Spleen (tissue), 13 donors: ENCODE results near the gene KIAA1217. TPM values are rescaled to one million over a fixed set of nuclear protein-coding genes. Genes with fewer than 3 reads are reported as not detected.

ENCODE experiments used
- DNase-seq: peaks from one replicate; pipeline ENCODE4 v3.0.0-alpha.2; 2020
- H3K27ac ChIP-seq, 8 donors: fragments of 200-600 bp; sonication (generic) in 7 of 8; 1 replicate in 4 of 8; 2 replicates in 4 of 8; pipeline versions ENCODE4 v1.5.0 to v1.8.0; 2016 to 2021; ENCODE audit warnings: inconsistent platforms in 4 of 8, mild to moderate bottlenecking in 4 of 8, moderate library complexity in 1 of 8
- H3K27me3 ChIP-seq, 7 donors: fragments of 200-600 bp; sonication (generic) in 6 of 7; replicated peaks in 1 of 7; 1 replicate in 4 of 7; 2 replicates in 3 of 7; pipeline versions ENCODE4 v1.5.0 to v1.8.0; 2016 to 2021; ENCODE audit warnings: inconsistent platforms in 3 of 7, mild to moderate bottlenecking in 1 of 7
- H3K36me3 ChIP-seq, 6 donors: fragments of 200-600 bp; sonication (generic) in 5 of 6; 1 replicate in 4 of 6; 2 replicates in 2 of 6; pipeline versions ENCODE4 v1.5.0 to v1.8.0; 2016 to 2021; ENCODE audit warnings: inconsistent platforms in 2 of 6
- H3K4me1 ChIP-seq, 6 donors: fragments of 200-600 bp; sonication (generic) in 5 of 6; 1 replicate in 3 of 6; 2 replicates in 3 of 6; pipeline versions ENCODE4 v1.5.0 to v1.8.0; 2016 to 2021; ENCODE audit warnings: inconsistent platforms in 3 of 6
- H3K4me3 ChIP-seq, 8 donors: fragments of 200-600 bp; sonication (generic) in 7 of 8; 1 replicate in 4 of 8; 2 replicates in 4 of 8; pipeline versions ENCODE4 v1.5.0 to v1.8.0; 2016 to 2021; ENCODE audit warnings: inconsistent platforms in 4 of 8, mild to moderate bottlenecking in 4 of 8, moderate library complexity in 2 of 8
- H3K9me3 ChIP-seq, 8 donors: fragments of 200-600 bp; sonication (generic) in 7 of 8; 1 replicate in 4 of 8; 2 replicates in 4 of 8; pipeline versions ENCODE4 v1.5.0 to v1.8.0; 2016 to 2021; ENCODE audit warnings: inconsistent platforms in 4 of 8
- CTCF ChIP-seq, 11 experiments: fragments of 200-600 bp in 7 of 11; fragments of 450-650 bp in 4 of 11; sonication (generic) in 4 of 11; IDR thresholded peaks in 8 of 11; conservative IDR thresholded peaks in 3 of 11; 1 replicate in 7 of 11; 2 replicates in 4 of 11; pipeline versions ENCODE4 v1.4.0 to v1.8.0; 2016 to 2021; ENCODE audit warnings: antibody characterized with exemption in 11 of 11, inconsistent platforms in 4 of 11, mild to moderate bottlenecking in 1 of 11
- POLR2A ChIP-seq, 3 donors: fragments of 450-650 bp; IDR thresholded peaks; one replicate each; pipeline ENCODE4 v1.5.1; 2017; ENCODE audit warnings: antibody characterized with exemption in 3 of 3, mild to moderate bottlenecking in 1 of 3
- POLR2AphosphoS5 ChIP-seq, 3 donors: sonication (generic); formaldehyde crosslinking; IDR thresholded peaks; one replicate each; pipeline ENCODE4 v1.5.1; 2017; ENCODE audit warnings: antibody characterized with exemption in 3 of 3
- WGBS, 5 donors: extraction: QIAGEN DNeasy Blood & Tissue Kit in 3 of 5; methylation state at CpG; one replicate each; pipeline versions ENCODE4 v1.1.5 to v1.1.7; 2013 to 2018; 5-methylcytosine and 5-hydroxymethylcytosine counted together
- intact Hi-C: fragments of 100-400 bp; cut with DNase I; formaldehyde crosslinking; loops from one replicate; pipeline ENCODE4 v1.15.0; 2023; ENCODE audit warnings: low total_unique reads
- long read RNA-seq, 2 donors: transcript quantifications; one replicate each; lab custom pipeline, GENCODE V29; 2026
- polyA plus RNA-seq, 3 donors: library from polyadenylated mRNA; stranded (reverse); fragments of 200-250 nt; gene quantifications; one replicate each; pipeline ENCODE4 v1.2.1, GENCODE V29; 2013
- total RNA-seq, 7 donors: library from RNA; depleted of rRNA in 3 of 7; stranded (reverse); fragments of >200 nt in 3 of 7; fragmentation: NEBNext Ultra II Directional in 4 of 7; extraction: Animal tissue kit (Norgen Biotek cat#: 25700) in 4 of 7; gene quantifications; one replicate each; pipeline versions ENCODE4 v1.1.0 to v1.2.1, GENCODE V29; 2016 to 2021
- donor health status: healthy with polysubstance abuse.
- donor health status: DM: no; HTN: no; CAD: no; lungs with moderate emphysema.
- donor health status: DM: no; HTN: no; CAD: no.
- donor health status: Bipolar disorder and iron deficiency.
- donor health status: healthy.
- donor health status: DM: no; HTN: no; CAD: no.
- donor health status: DM: yes; HTN: yes; CAD: no.

The KIAA1217 gene
- total RNA-seq (10 to 100 TPM; 14.8 to 40.7 (median 27.4) TPM), polyA plus RNA-seq (1 to 10 TPM; 2.2 to 5.2 (median 3.0) TPM)
- long read RNA-seq, donor 1, partial matches to known transcripts, result 10 of 10 reads
- long read RNA-seq, donor 1, other reads (novel, unspliced or antisense), result 0 of 10 reads
- long read RNA-seq, donor 2, partial matches to known transcripts, result 5 of 5 reads
- long read RNA-seq, donor 2, other reads (novel, unspliced or antisense), result 0 of 5 reads

GRCh38 chr10:24208661-24209431 is at the start of gene KIAA1217:
TSS of gene KIAA1217 (plus strand) at chr10:24209138. CDS start at chr10:24209194, 56 bp downstream.
- peaks cover 0 to 26% (median 0%) of the 10 kb centered on the region in 7 donors for H3K27me3 ChIP-seq
- WGBS, 5 donors, result 1 to 4% (median 2%) methylated on average over 31 to 34 of the region's 34 CpGs
- intact Hi-C loops, result loop anchor here (10.0 kb wide), 1 partner anchor 156 kb away; no protein-coding TSS in a partner anchor
- peak within 1 kb of the TSS; percentile 32 to 89 (median 78) for H3K27ac ChIP-seq
- DNase-seq, result peak; percentile 73
- peak within 1 kb of the TSS; percentile 16 to 68 (median 34) for H3K4me3 ChIP-seq
- no peaks in the 10 kb centered on the region for H3K36me3 ChIP-seq
- H3K9me3 ChIP-seq, result no peaks in the 10 kb centered on the region
- peaks cover 0 to 44% (median 13%) of the 10 kb centered on the region in 6 donors for H3K4me1 ChIP-seq
- TF ChIP-seq POLR2AphosphoS5 (IDR thresholded peaks at IDR 0.05) (peak; percentile 14 to 66 (median 47)), CTCF (IDR thresholded peaks at IDR 0.05 in 8 of 11, conservative IDR thresholded peaks at IDR 0.05 in 3 of 11) (no peak), POLR2A (IDR thresholded peaks at IDR 0.05) (no peak)

GRCh38 chr10:24162206-24162985 is 46.5 kb upstream of the KIAA1217 start:
- H3K4me3 ChIP-seq, result no peak overlapping the region
- H3K4me1 ChIP-seq, result no peaks in the 10 kb centered on the region
- no peaks in the 10 kb centered on the region for H3K36me3 ChIP-seq
- 42 to 81% (median 59%) methylated on average over 3 to 4 of the region's 4 CpGs for WGBS, 5 donors
- no peaks in the 10 kb centered on the region for H3K27me3 ChIP-seq
- intact Hi-C loops, result no loop called here
- DNase-seq, result no peak
- H3K27ac ChIP-seq, result no peak overlapping the region
- H3K9me3 ChIP-seq, result peaks cover 0 to 16% (median 8%) of the 10 kb centered on the region in 8 donors
- TF ChIP-seq POLR2A (IDR thresholded peaks at IDR 0.05) (no peak), POLR2AphosphoS5 (IDR thresholded peaks at IDR 0.05) (no peak), CTCF (IDR thresholded peaks at IDR 0.05 in 8 of 11, conservative IDR thresholded peaks at IDR 0.05 in 3 of 11) (no peak)

- TF ChIP-seq CTCF (IDR thresholded peaks at IDR 0.05 in 8 of 11, conservative IDR thresholded peaks at IDR 0.05 in 3 of 11) (no peak), POLR2A (IDR thresholded peaks at IDR 0.05) (no peak)
- no peak overlapping the region for H3K27ac ChIP-seq
- no peaks in the 10 kb centered on the region for H3K36me3 ChIP-seq
- H3K27me3 ChIP-seq, result no peaks in the 10 kb centered on the region
- no peak overlapping the region for H3K4me3 ChIP-seq
- intact Hi-C loops, result no loop called here
- DNase-seq, result no peak
- peaks cover 0 to 6% (median 0%) of the 10 kb centered on the region in 8 donors for H3K9me3 ChIP-seq
- WGBS, 5 donors, result 86 to 99% (median 97%) methylated on average over 2 of the region's 2 CpGs
- peaks cover 0 to 3% (median 0%) of the 10 kb centered on the region in 6 donors for H3K4me1 ChIP-seq
Observed at GRCh38 chr10:24163485-24163884, 45.5 kb upstream of the KIAA1217 start.
